Sigmoid colon (tissue), 7 donors: ENCODE data around the gene ABCB8. TPM values are rescaled to one million over a fixed set of nuclear protein-coding genes. Genes with fewer than 3 reads are reported as not detected.
A peak's percentile ranks its signal among the peaks of the same experiment; 100 is the strongest.
"Not testable (repeated sequence)": the region's sequence is repeated elsewhere in the genome, so short reads cannot be mapped to it uniquely, and the experiment has no call there.

Source experiments
- DNase-seq: peaks from one replicate; pipeline ENCODE4 v3.0.0-alpha.2; 2019
- H3K27ac ChIP-seq, 4 donors: fragments of 200-600 bp; sonication (generic); one replicate each; pipeline ENCODE4 v1.5.1; 2016 to 2019; ENCODE audit warnings: mild to moderate bottlenecking in 1 of 4
- H3K27me3 ChIP-seq, 3 donors: fragments of 200-600 bp; sonication (generic); one replicate each; pipeline ENCODE4 v1.5.1; 2019; ENCODE audit warnings: mild to moderate bottlenecking in 1 of 3
- H3K36me3 ChIP-seq, 4 donors: fragments of 200-600 bp; sonication (generic); one replicate each; pipeline ENCODE4 v1.5.1; 2016 to 2019
- H3K4me1 ChIP-seq, 4 donors: fragments of 200-600 bp; sonication (generic); one replicate each; pipeline ENCODE4 v1.5.1; 2017 to 2019
- H3K4me3 ChIP-seq, 4 donors: fragments of 200-600 bp; sonication (generic); one replicate each; pipeline ENCODE4 v1.5.1; 2017 to 2019; ENCODE audit warnings: mild to moderate bottlenecking in 2 of 4, moderate library complexity in 1 of 4
- H3K9me3 ChIP-seq, 4 donors: fragments of 200-600 bp in 3 of 4; sonication (generic) in 3 of 4; one replicate each; pipeline versions ENCODE4 v1.5.1 to v1.6.1; 2013 to 2019
- CTCF ChIP-seq, 4 experiments: fragments of 450-650 bp in 3 of 4; fragments of 200-600 bp in 1 of 4; IDR thresholded peaks; one replicate each; pipeline ENCODE4 v1.5.1; 2016 to 2019; ENCODE audit warnings: antibody characterized with exemption in 4 of 4, mild to moderate bottlenecking in 3 of 4, moderate library complexity in 2 of 4
- EP300 ChIP-seq, 4 donors: sonication (generic); formaldehyde crosslinking; IDR thresholded peaks; one replicate each; pipeline ENCODE4 v1.6.1; 2017; ENCODE audit warnings: antibody characterized with exemption in 4 of 4
- POLR2A ChIP-seq, 2 donors: fragments of 450-650 bp; IDR thresholded peaks; one replicate each; pipeline ENCODE4 v1.6.1; 2016; ENCODE audit warnings: antibody characterized with exemption in 2 of 2, mild to moderate bottlenecking in 2 of 2, moderate library complexity in 2 of 2
- POLR2AphosphoS5 ChIP-seq, 4 donors: sonication (generic); formaldehyde crosslinking; IDR thresholded peaks; one replicate each; pipeline ENCODE4 v1.6.1; 2017; ENCODE audit warnings: antibody characterized with exemption in 4 of 4
- WGBS, 2 donors: extraction: QIAGEN DNeasy Blood & Tissue Kit; methylation state at CpG; one replicate each; pipeline ENCODE4 v1.1.7; 2013; 5-methylcytosine and 5-hydroxymethylcytosine counted together
- intact Hi-C: fragments of 100-400 bp; cut with DNase I; formaldehyde crosslinking; loops from one replicate; pipeline ENCODE4 v1.15.1; 2023
- polyA plus RNA-seq, 3 donors: library from polyadenylated mRNA; stranded (reverse); fragments of 200-250 nt; gene quantifications; one replicate each; pipeline ENCODE4 v1.2.3, GENCODE V29; 2013
- total RNA-seq, 4 donors: library from RNA; depleted of rRNA; stranded (reverse); fragments of >200 nt; gene quantifications; one replicate each; pipeline ENCODE4 v1.1.0, GENCODE V29; 2016
- donor health status: healthy with polysubstance abuse.
- donor health status: Bipolar disorder and iron deficiency.
- donor health status: healthy.

The ABCB8 gene
- total and polyA plus RNA-seq, 7 donors, result 3.0 to 32.8 (median 18.3) TPM

- TF ChIP-seq POLR2A (IDR thresholded peaks at IDR 0.05) (no peak), EP300 (IDR thresholded peaks at IDR 0.05) (no peak), POLR2AphosphoS5 (IDR thresholded peaks at IDR 0.05) (no peak), CTCF (IDR thresholded peaks at IDR 0.05) (no peak)
- H3K4me3 ChIP-seq, result no peak overlapping the region
- no peaks in the 10 kb centered on the region for H3K36me3 ChIP-seq
- no peak for DNase-seq
- no peaks in the 10 kb centered on the region for H3K9me3 ChIP-seq
- H3K27me3 ChIP-seq, result peaks cover 0 to under 1% (median 0%) of the 10 kb centered on the region in 3 donors
- WGBS, 2 donors, result 86 to 90% methylated on average over 4 of the region's 4 CpGs
- intact Hi-C loops, result loop anchor here (5.0 kb wide), 1 partner anchor 59 kb away; no protein-coding TSS in a partner anchor
- H3K27ac ChIP-seq, result no peak overlapping the region
- H3K4me1 ChIP-seq, result peaks cover 0 to 23% (median 15%) of the 10 kb centered on the region in 4 donors
These were observed 2.2 kb upstream of the ABCB8 start for GRCh38 chr7:151025924-151026671.

DNA sequence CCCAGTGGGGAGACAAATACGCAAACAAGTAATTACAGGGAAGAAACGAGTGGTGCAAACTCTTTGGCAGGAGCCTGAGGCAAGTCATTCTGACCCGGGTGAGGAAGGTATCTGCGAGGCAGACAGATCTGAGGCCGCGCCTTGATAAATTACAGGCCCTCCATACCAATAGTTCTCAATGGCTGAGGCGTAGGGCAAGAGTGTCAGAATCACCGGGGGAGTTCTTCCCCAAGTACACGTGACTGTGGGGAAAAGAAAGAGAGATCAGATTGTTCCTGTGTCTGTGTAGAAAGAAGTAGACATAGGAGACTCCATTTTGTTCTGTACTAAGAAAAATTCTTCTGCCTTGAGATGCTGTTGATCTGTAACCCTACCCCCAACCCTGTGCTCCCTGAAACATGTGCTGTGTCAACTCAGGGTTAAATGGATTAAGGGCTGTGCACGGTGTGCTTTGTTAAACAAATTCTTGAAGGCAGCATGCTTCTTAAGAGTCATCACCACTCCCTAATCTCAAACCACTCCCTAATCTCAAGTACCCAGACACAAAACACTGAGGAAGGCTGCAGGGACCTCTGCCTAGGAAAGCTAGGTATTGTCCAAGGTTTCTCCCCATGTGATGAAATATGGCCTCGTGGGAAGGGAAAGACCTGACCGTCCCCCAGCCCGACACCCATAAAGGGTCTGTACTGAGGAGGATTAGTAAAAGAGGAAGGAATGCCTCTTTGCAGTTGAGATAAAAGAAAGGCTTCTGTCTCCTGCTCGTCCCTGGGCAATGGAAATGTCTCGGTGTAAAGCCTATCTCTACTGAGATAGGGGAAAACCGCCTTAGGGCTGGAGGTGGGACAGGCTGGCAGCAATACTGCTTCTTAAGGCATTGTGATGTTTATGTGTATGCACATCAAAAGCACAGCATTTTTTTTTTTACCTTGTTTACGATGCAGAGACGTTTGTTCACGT lies 1.2 kb upstream of the ABCB8 start:
- intact Hi-C loops, result loop anchor here (5.0 kb wide), 1 partner anchor 60 kb away; no protein-coding TSS in a partner anchor

GRCh38 chr7:151027728-151028130 lies 521 bp upstream of the ABCB8 start:
- not testable (repeated sequence) for DNase-seq, H3K27me3 ChIP-seq, H3K36me3 ChIP-seq, H3K9me3 ChIP-seq
- WGBS, 2 donors, result 10 to 18% methylated on average over 16 of the region's 16 CpGs
- intact Hi-C loops, result loop anchor here (2.0 to 5.0 kb wide), 3 partner anchors 31 to 83 kb away; partner anchors contain the start of gene SLC4A2
- Histone ChIP-seq H3K27ac (peak overlapping the region; percentile 69 to 89 (median 84)), H3K4me1 (peaks cover 0 to 23% (median 15%) of the 10 kb centered on the region in 4 donors), H3K4me3 (peak overlapping the region; percentile 40 to 77 (median 68))

More for the DNA sequence above, 1.2 kb upstream of the ABCB8 start:
- peak overlapping the region in 2 of 4 donors; percentile 82 to 89 for H3K27ac ChIP-seq
- 43 to 50% methylated on average over 19 of the region's 19 CpGs for WGBS, 2 donors
- peak overlapping the region in 1 of 4 donors; percentile 77 for H3K4me3 ChIP-seq
- H3K9me3 ChIP-seq, H3K36me3 ChIP-seq, DNase-seq, H3K27me3 ChIP-seq: not testable (repeated sequence)
- peaks cover 0 to 23% (median 15%) of the 10 kb centered on the region in 4 donors for H3K4me1 ChIP-seq

- DNase-seq, result no peak
- Histone ChIP-seq H3K36me3 (peaks cover 0 to 5% (median 2%) of the 10 kb centered on the region in 4 donors), H3K9me3 (no peaks in the 10 kb centered on the region), H3K4me1 (peaks cover 0 to 23% (median 15%) of the 10 kb centered on the region in 4 donors), H3K4me3 (peak overlapping the region; percentile 62 to 77 (median 68)), H3K27me3 (no peaks in the 10 kb centered on the region), H3K27ac (peak overlapping the region; percentile 82 to 89 (median 84))
- 45 to 65% methylated on average over 17 of the region's 17 CpGs for WGBS, 2 donors
- intact Hi-C loops, result loop anchor here (2.0 to 5.0 kb wide), 3 partner anchors 30 to 82 kb away; partner anchors contain the start of gene SLC4A2
- TF ChIP-seq EP300 (IDR thresholded peaks at IDR 0.05) (no peak), POLR2A (IDR thresholded peaks at IDR 0.05) (no peak), CTCF (IDR thresholded peaks at IDR 0.05) (no peak), POLR2AphosphoS5 (IDR thresholded peaks at IDR 0.05) (no peak)
These were observed 775 bp downstream of the ABCB8 start for GRCh38 chr7:151028948-151029501.

- peak in 1 of 4 donors; percentile 28 for TF ChIP-seq POLR2AphosphoS5 (IDR thresholded peaks at IDR 0.05)
- no peak for TF ChIP-seq EP300 (IDR thresholded peaks at IDR 0.05)
- H3K4me3 ChIP-seq, result no peak overlapping the region
- intact Hi-C loops, result no loop called here
- no peak for DNase-seq
- no peaks in the 10 kb centered on the region for H3K27me3 ChIP-seq
- H3K27ac ChIP-seq, result no peak overlapping the region
- no peaks in the 10 kb centered on the region for H3K9me3 ChIP-seq
- peaks cover 0 to 25% (median 13%) of the 10 kb centered on the region in 4 donors for H3K36me3 ChIP-seq
- WGBS, 2 donors, result 93 to 95% methylated on average over 4 of the region's 4 CpGs
- H3K4me1 ChIP-seq, result peaks cover 0 to 23% (median 15%) of the 10 kb centered on the region in 4 donors
These were observed 2.8 kb downstream of the ABCB8 start for GRCh38 chr7:151031011-151031410.
